Tibial nerve (tissue), 3 donors: ENCODE results near the gene SAXO2.
"Not testable (repeated sequence)": the region's sequence is repeated elsewhere in the genome, so short reads cannot be mapped to it uniquely, and the experiment has no call there.

Experiments used
- CTCF ChIP-seq, 5 experiments: fragments of 200-600 bp in 3 of 5; fragments of 450-650 bp in 2 of 5; sonication (generic) in 3 of 5; IDR thresholded peaks; one replicate each; pipeline ENCODE4 v1.5.1; 2016 to 2019; ENCODE audit warnings: antibody characterized with exemption in 5 of 5, mild to moderate bottlenecking in 3 of 5, moderate library complexity in 2 of 5
- POLR2A ChIP-seq, 2 donors: fragments of 450-650 bp; IDR thresholded peaks; one replicate each; pipeline ENCODE4 v1.6.1; 2017; ENCODE audit warnings: antibody characterized with exemption in 2 of 2, mild to moderate bottlenecking in 2 of 2, moderate library complexity in 2 of 2

GRCh38 chr15:82313951-82314768 is 51.5 kb downstream of the SAXO2 start:
- TF ChIP-seq CTCF, POLR2A (IDR thresholded peaks at IDR 0.05): not testable (repeated sequence)
